GM19238 (cell line): ENCODE measurements around the gene DYNLT2.
"Not testable (repeated sequence)": the region's sequence is repeated elsewhere in the genome, so short reads cannot be mapped to it uniquely, and the experiment has no call there.

Source experiments
- DNase-seq: peaks from one replicate; pipeline ENCODE4 v3.0.0; 2011; ENCODE audit warnings: low spot score; ENCODE audit not compliant: insufficient read length

The DYNLT2 gene

GRCh38 chr6:169701954-169702839, 49.2 kb downstream of the DYNLT2 start, which contains the start of the genes C6orf120 and WDR27:
Gene C6orf120, plus strand, starts transcription at chr6:169702126. Its CDS starts 334 bp downstream, at chr6:169702460.
Gene WDR27, minus strand, starts transcription at chr6:169702029. Its CDS starts 13,024 bp downstream, at chr6:169689005.
- peak; percentile 93 for DNase-seq

DNA sequence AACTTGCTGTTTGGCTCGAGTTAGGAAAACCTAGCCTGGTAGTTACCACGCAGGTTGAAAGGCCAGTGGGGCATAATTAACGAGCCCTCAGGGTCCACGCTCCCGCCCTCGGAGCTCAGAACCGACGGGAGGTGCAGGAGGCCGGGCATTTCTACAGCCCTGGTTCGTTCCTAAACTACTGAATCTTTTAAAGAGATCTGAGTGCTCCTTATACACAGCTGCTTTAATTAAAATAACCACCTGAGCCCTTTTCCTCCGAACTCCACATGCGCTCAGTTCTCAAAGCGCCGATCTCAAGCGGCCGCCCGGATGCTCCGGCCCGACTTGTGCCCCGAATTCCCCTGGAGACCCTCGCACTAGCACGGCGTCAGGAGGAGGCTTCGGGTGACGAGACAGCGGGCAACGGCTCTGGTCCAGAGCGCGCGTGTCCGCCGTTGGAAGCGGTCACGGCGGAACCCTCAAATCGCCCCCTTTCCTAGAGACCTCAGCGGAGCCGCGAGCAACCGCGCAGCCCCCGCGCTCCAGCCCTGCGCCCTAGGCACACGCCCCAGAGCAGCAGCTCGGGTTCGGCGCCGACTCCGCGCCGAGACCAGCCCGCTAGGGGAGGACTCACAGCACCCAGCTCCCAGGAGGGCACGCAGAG, 49.9 kb downstream of the DYNLT2 start:
- no peak for DNase-seq

DNA sequence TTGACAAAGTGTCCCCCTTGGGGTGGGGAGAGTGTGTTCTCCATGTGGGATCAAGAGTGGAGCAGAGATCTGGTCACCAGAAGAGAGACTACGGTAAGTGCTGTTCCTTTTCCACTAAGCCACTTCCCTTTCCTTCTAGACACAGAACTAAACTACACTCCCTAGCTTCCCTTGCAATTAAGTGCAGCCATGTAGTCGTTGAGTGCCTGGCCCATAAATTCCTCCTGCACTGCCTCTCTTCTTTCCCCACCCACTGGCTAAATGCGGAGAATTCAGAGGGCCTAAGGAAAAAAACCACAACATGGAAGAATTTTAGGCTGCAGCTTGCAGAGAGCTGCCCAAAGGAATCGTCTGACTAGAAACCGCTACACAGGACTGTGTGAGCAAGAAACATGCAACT, 51.1 kb downstream of the DYNLT2 start:
- no peak for DNase-seq

DNA sequence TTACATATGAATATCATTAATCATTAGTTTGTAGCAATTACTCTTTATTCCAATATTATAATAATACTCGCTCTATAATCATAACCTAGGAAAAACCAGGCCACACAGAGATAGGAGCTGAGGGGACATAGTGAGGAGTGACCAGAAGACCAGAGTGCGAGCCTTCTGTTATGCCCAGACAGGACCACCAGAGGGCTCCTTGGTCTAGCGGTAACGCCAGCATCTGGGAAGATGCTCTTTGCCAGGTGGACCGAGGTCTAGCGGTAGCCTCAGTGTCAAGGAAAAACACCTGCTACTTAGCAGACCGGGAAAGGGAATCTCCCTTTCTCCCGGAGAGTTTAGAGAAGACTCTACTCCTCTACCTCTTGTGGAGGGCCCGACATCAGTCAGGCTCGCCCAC, 54.3 kb downstream of the DYNLT2 start:
- DNase-seq: not testable (repeated sequence)

DNA sequence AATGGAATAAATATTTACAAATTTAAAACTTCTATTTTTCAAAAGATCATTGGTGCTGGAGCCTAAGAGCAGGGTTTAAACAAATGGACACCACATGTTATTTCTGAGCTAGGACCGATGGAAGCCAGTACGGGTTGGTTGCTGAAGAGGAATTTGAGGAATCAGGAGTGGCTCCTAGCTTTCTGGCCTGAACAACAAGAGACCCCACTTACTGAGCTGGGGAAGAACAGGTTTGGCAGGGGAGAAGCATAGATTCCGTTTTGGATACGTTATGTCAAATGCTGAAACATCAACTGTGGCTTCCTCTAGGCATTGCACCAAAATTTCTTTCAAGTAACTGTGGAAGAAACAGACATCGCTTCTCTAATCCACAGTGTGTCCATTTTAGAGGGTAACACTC, 56.2 kb downstream of the DYNLT2 start:
- DNase-seq: no peak

- DNase-seq: no peak
Measured at GRCh38 chr6:169692516-169692915, 58.9 kb downstream of the DYNLT2 start.

DNA sequence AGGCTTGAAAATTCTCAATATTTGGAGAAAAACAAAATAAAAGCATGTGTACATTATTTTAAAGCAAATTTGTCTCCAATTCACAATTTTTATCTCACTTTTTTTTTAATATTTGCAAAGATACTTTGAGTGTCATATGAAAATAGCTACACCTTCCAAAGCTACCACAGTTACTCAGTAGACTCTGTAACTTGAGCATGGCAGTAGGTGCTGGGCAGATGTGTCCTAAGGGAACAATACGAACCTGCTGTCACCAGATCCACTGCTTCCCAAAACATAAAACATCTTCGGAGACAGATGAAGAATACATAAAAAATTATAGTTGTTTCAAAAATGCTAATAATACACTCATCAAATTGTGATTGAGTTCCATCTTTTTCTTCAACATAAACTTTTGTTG, 60.1 kb downstream of the DYNLT2 start:
- DNase-seq: no peak
